GM23338 (cell line): Measurements from ENCODE around the gene NPR2. TPM values are rescaled to one million over a fixed set of nuclear protein-coding genes. Genes with fewer than 3 reads are reported as not detected.
A peak's percentile ranks its signal among the peaks of the same experiment; 100 is the strongest.

Source experiments
- ATAC-seq: fragments of 200-7000 bp; cut with Tn5 transposase; 3 replicates; pipeline ENCODE4 v1.9.1; 2020
- DNase-seq: peaks from one replicate; pipeline ENCODE4 v3.0.0-alpha.2; 2015; ENCODE audit warnings: low spot score
- H2AFZ ChIP-seq: fragments of 200-600 bp; sonication (generic); 2 replicates; pipeline ENCODE4 v1.8.0; 2016; ENCODE audit warnings: antibody characterized with exemption, mild to moderate bottlenecking, moderate library complexity
- H3F3A ChIP-seq: fragments of 200-600 bp; sonication (generic); replicated peaks from 2 replicates; pipeline ENCODE4 v1.8.0; 2017; ENCODE audit warnings: antibody characterized with exemption, mixed run types, low read depth
- H3K27ac ChIP-seq: fragments of 200-600 bp; sonication (generic); 2 replicates; pipeline ENCODE4 v1.6.1; 2016; ENCODE audit warnings: low read depth
- H3K27me3 ChIP-seq: fragments of 200-600 bp; sonication (generic); 2 replicates; pipeline ENCODE4 v1.8.0; 2016; ENCODE audit warnings: mild to moderate bottlenecking, mixed run types, moderate library complexity; ENCODE audit not compliant: insufficient read depth
- H3K36me3 ChIP-seq: fragments of 200-600 bp; sonication (generic); 2 replicates; pipeline ENCODE4 v1.8.0; 2016; ENCODE audit warnings: mild to moderate bottlenecking; ENCODE audit not compliant: insufficient read depth
- H3K4me1 ChIP-seq: fragments of 200-600 bp; sonication (generic); 2 replicates; pipeline ENCODE4 v1.8.0; 2016; ENCODE audit warnings: mild to moderate bottlenecking, moderate library complexity; ENCODE audit not compliant: insufficient read depth
- H3K4me2 ChIP-seq: fragments of 200-600 bp; sonication (generic); 2 replicates; pipeline ENCODE4 v1.7.1; 2017; ENCODE audit warnings: mixed run types
- H3K4me3 ChIP-seq: fragments of 200-600 bp; sonication (generic); 2 replicates; pipeline ENCODE4 v1.6.1; 2016; ENCODE audit warnings: mixed run types
- H3K79me2 ChIP-seq: fragments of 200-600 bp; sonication (generic); replicated peaks from 2 replicates; pipeline ENCODE4 v1.8.0; 2017; ENCODE audit warnings: mild to moderate bottlenecking; ENCODE audit not compliant: insufficient read depth
- H3K9me2 ChIP-seq: fragments of 200-600 bp; sonication (generic); 2 replicates; pipeline ENCODE4 v1.8.0; 2017; ENCODE audit not compliant: insufficient read depth
- H4K20me1 ChIP-seq: fragments of 200-600 bp; sonication (generic); replicated peaks from 2 replicates; pipeline ENCODE4 v1.8.0; 2017; ENCODE audit warnings: mild to moderate bottlenecking; ENCODE audit not compliant: insufficient read depth
- H3K27ac Mint-ChIP-seq: 2 replicates; pipeline ENCODE4 v1.8.0; 2020; ENCODE audit warnings: inconsistent platforms, mild to moderate bottlenecking, moderate library complexity, mixed read lengths
- H3K27me3 Mint-ChIP-seq: 3 replicates; pipeline ENCODE4 v1.8.0; 2022; ENCODE audit warnings: low read depth, mild to moderate bottlenecking, moderate library complexity, mixed read lengths, inconsistent platforms; ENCODE audit not compliant: insufficient read depth, poor library complexity
- H3K36me3 Mint-ChIP-seq: 3 replicates; pipeline ENCODE4 v1.8.0; 2021; ENCODE audit warnings: low read depth, mild to moderate bottlenecking, inconsistent platforms, moderate library complexity, mixed read lengths
- H3K4me1 Mint-ChIP-seq: 3 replicates; pipeline ENCODE4 v1.8.0; 2020; ENCODE audit warnings: mild to moderate bottlenecking, inconsistent platforms, mixed read lengths
- H3K4me3 Mint-ChIP-seq: 3 replicates; pipeline ENCODE4 v1.8.0; 2021; ENCODE audit warnings: moderate library complexity, mild to moderate bottlenecking, inconsistent platforms, mixed read lengths
- H3K9me3 Mint-ChIP-seq: 3 replicates; pipeline ENCODE4 v1.8.0; 2020; ENCODE audit warnings: moderate library complexity, mild to moderate bottlenecking, inconsistent platforms, mixed read lengths
- CREB1 ChIP-seq: fragments of 250-450 bp; sonication (Bioruptor Pico); IDR thresholded peaks from 2 replicates; pipeline ENCODE4 v1.5.0; 2020; ENCODE audit warnings: low read depth, mild to moderate bottlenecking, moderate library complexity
- EZH2 ChIP-seq: fragments of 200-600 bp; sonication (generic); IDR thresholded peaks from one replicate; pipeline ENCODE4 v1.8.0; 2017; ENCODE audit warnings: antibody characterized with exemption, mild to moderate bottlenecking, low read depth; ENCODE audit not compliant: unreplicated experiment
- EZH2phosphoT487 ChIP-seq: fragments of 200-600 bp; sonication (generic); IDR thresholded peaks from one replicate; pipeline ENCODE4 v1.8.1; 2018; ENCODE audit warnings: antibody characterized with exemption; ENCODE audit not compliant: unreplicated experiment
- JUNB ChIP-seq: IDR thresholded peaks from one replicate; pipeline ENCODE4 v1.6.1; 2016; ENCODE audit warnings: antibody characterized with exemption; ENCODE audit not compliant: unreplicated experiment
- NANOG ChIP-seq: IDR thresholded peaks from 2 replicates; pipeline ENCODE4 v1.6.1; 2016; ENCODE audit warnings: antibody characterized with exemption, borderline replicate concordance
- polyA plus RNA-seq: library from polyadenylated mRNA; unstranded; fragments of >200 nt; fragmentation: Nextera tagmentation; extraction: Ambion mirVana; gene quantifications from 2 replicates; pipeline ENCODE4 v1.2.1, GENCODE V29; 2016
- total RNA-seq: library from RNA; depleted of rRNA; stranded (reverse); fragments of >200 nt; shearing (Covaris generic); gene quantifications from 2 replicates; pipeline ENCODE4 v1.2.3, GENCODE V29; 2014
- TF ChIP-seq, protein P1 (sequence below), 2 experiments: fragments of 200-600 bp in 1 of 2; sonication (generic) in 1 of 2; conservative IDR thresholded peaks; 2 replicates each; pipeline versions ENCODE4 v1.5.1 to v1.6.1; 2016 to 2017; ENCODE audit warnings: antibody characterized with exemption in 2 of 2, low read depth in 2 of 2, mild to moderate bottlenecking in 2 of 2, moderate library complexity in 1 of 2
- TF ChIP-seq, protein P2 (sequence below): IDR thresholded peaks from one replicate; pipeline ENCODE4 v1.6.1; 2018; ENCODE audit warnings: antibody characterized with exemption; ENCODE audit not compliant: unreplicated experiment
- TF ChIP-seq, protein P3 (sequence below): IDR thresholded peaks from 2 replicates; pipeline ENCODE4 v1.6.1; 2016; ENCODE audit warnings: antibody characterized with exemption

Gene NPR2
- total and polyA plus RNA-seq, 2 experiments from 2014 or later: 9.0 to 14.4 TPM

DNA sequence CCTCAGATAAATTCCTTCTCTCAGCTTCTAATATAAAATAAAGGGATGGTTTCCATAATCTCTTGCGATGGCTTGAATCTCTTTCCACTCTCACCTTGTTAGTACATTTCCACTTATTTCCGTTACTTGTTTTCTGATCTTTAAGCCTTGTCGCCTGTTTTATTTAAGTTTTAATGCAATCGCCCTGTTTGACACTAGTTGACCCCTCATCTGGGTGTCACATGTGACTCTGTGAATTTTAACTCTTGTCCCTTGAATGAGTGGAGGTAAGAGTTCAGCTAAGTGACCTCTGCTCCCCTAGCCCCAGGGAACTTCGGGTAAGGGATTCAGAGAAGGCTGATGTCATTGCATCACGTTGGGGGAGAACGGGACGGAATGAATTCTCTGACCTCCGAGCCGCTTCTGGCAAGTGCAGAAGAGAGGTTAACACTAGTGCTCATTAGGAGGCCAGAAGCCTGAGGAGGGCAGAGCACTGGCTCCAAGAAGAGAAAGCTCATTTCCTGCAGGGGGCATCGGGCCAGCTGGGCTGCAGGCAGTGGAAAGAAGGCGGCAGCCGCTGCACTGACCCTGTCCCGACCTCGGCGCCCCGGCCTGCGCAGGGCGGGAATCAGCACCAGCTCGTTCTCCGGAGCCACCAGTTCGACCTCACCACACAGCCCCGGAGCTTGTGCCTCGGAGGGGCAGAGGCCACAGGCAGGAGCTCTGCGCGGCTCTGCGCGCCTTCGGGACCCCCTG lies 22.9 kb downstream of the NPR2 start:
- TF ChIP-seq CREB1 (CRISPR knock-in tag): no peak
- no peak for TF ChIP-seq NANOG
- TF ChIP-seq, protein P1, sequence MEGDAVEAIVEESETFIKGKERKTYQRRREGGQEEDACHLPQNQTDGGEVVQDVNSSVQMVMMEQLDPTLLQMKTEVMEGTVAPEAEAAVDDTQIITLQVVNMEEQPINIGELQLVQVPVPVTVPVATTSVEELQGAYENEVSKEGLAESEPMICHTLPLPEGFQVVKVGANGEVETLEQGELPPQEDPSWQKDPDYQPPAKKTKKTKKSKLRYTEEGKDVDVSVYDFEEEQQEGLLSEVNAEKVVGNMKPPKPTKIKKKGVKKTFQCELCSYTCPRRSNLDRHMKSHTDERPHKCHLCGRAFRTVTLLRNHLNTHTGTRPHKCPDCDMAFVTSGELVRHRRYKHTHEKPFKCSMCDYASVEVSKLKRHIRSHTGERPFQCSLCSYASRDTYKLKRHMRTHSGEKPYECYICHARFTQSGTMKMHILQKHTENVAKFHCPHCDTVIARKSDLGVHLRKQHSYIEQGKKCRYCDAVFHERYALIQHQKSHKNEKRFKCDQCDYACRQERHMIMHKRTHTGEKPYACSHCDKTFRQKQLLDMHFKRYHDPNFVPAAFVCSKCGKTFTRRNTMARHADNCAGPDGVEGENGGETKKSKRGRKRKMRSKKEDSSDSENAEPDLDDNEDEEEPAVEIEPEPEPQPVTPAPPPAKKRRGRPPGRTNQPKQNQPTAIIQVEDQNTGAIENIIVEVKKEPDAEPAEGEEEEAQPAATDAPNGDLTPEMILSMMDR (conservative IDR thresholded peaks at IDR 0.05; ENCODE audit: low read depth in 2 of 2): peak; percentile 41 to 51
- TF ChIP-seq JUNB: no peak
- TF ChIP-seq EZH2: no peak
- TF ChIP-seq, protein P2, sequence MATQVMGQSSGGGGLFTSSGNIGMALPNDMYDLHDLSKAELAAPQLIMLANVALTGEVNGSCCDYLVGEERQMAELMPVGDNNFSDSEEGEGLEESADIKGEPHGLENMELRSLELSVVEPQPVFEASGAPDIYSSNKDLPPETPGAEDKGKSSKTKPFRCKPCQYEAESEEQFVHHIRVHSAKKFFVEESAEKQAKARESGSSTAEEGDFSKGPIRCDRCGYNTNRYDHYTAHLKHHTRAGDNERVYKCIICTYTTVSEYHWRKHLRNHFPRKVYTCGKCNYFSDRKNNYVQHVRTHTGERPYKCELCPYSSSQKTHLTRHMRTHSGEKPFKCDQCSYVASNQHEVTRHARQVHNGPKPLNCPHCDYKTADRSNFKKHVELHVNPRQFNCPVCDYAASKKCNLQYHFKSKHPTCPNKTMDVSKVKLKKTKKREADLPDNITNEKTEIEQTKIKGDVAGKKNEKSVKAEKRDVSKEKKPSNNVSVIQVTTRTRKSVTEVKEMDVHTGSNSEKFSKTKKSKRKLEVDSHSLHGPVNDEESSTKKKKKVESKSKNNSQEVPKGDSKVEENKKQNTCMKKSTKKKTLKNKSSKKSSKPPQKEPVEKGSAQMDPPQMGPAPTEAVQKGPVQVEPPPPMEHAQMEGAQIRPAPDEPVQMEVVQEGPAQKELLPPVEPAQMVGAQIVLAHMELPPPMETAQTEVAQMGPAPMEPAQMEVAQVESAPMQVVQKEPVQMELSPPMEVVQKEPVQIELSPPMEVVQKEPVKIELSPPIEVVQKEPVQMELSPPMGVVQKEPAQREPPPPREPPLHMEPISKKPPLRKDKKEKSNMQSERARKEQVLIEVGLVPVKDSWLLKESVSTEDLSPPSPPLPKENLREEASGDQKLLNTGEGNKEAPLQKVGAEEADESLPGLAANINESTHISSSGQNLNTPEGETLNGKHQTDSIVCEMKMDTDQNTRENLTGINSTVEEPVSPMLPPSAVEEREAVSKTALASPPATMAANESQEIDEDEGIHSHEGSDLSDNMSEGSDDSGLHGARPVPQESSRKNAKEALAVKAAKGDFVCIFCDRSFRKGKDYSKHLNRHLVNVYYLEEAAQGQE: no peak
- TF ChIP-seq EZH2phosphoT487: no peak
- TF ChIP-seq, protein P3, sequence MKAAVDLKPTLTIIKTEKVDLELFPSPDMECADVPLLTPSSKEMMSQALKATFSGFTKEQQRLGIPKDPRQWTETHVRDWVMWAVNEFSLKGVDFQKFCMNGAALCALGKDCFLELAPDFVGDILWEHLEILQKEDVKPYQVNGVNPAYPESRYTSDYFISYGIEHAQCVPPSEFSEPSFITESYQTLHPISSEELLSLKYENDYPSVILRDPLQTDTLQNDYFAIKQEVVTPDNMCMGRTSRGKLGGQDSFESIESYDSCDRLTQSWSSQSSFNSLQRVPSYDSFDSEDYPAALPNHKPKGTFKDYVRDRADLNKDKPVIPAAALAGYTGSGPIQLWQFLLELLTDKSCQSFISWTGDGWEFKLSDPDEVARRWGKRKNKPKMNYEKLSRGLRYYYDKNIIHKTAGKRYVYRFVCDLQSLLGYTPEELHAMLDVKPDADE: no peak
- Mint-ChIP-seq H3K9me3 (peaks cover 3% of the 10 kb centered on the region; the same call in 2 of the 3 replicates), H3K36me3 (peaks cover 7% of the 10 kb centered on the region; the same call in 1 of the 3 replicates), H3K4me1 (peaks cover 24% of the 10 kb centered on the region), H3K27ac (peak overlapping the region; percentile 90), H3K27me3 (peaks cover 9% of the 10 kb centered on the region), H3K4me3 (peak overlapping the region; percentile 85)
- peak; percentile 87 for DNase-seq
- Histone ChIP-seq H2AFZ (peak overlapping the region; percentile 78; the same call in 1 of the 2 replicates), H3K36me3 (no peaks in the 10 kb centered on the region), H3K4me2 (peak overlapping the region; percentile 91), H3F3A (peaks cover 6% of the 10 kb centered on the region), H3K4me1 (peaks cover 18% of the 10 kb centered on the region), H3K4me3 (peak overlapping the region; percentile 48), H4K20me1 (no peaks in the 10 kb centered on the region), H3K27ac (peak overlapping the region; percentile 91), H3K9me2 (no peaks in the 10 kb centered on the region; the same call in 1 of the 2 replicates), H3K27me3 (no peaks in the 10 kb centered on the region), H3K79me2 (no peaks in the 10 kb centered on the region)
- peak; percentile 62 for ATAC-seq
